Activated CD8-positive, alpha-beta memory T cell treated with anti-CD3 and anti-CD28 coated beads for 4 hours (primary cell): ENCODE results near the gene PIK3C2B.
A peak's percentile ranks its signal among the peaks of the same experiment; 100 is the strongest.

Source experiments
- DNase-seq, 2 donors: peaks; one replicate each; pipeline ENCODE4 v3.0.0-alpha.2; 2020; ENCODE audit warnings: low read depth in 2 of 2

Gene PIK3C2B

DNA sequence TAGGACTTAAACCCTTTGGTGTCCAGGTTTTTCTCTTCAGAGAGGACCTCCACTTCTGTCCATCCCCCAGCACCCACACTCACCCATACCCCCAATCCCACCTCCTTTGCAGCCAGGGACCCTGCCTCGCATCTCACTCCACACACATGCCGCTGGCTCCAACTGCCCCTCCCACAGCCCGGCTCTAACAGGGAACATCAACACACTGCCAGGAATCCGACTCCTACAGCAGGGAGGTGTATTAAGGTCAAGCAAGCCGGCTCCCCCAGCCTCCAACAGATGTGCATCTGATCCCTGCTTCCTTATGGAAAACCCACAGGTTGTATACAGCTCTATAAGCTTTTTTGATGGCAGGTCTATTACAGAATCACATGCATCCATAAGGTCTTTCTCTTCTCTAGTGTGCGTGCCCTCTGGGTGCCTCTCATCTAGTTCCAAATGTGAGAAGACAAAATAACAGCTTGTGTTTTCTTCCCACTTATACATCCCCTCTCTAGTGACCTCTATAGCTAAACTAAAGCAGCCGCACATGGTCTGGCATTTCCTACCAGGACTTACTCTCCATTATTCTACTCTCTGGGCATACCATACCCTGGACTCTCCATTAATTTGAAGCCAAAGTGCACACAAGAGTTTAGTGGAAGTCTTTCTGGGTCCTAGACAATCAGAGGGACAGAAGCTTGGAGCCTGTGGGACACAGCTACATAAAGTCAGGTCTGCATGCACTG lies 16.3 kb downstream of the PIK3C2B start:
- no peak for DNase-seq

DNA sequence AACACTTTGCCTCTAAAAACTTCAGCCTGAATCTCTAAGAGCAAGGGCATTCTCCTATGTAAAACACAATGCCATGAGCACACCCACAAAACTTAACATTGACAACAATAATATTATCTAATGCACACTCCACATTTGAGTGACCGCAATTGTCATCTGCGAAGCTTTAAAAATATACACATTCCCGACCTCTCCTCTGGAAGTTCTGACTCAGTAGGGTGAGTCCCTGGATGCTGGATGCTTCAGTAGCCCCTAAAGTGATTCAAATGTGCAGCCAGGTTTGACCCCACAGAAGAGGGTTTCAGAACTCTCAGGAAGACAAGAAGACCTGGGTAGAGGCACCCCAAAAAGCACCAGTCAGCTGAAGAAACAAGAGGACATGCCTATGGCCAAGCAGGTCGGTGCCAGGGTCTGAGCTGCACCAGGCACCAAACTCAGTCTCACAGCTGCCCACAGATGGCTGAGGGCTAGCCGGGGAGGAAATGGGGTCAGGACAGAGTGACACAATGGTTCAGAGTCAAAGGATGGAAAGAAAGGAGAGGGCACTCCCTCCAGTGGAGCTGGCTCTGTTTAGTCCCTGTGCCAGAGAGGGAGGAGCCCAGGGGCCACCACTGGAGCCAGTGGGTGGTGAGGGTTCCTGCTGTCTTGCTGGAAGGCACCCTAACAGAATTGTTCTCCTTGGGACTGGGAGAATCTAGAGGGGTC lies 17.4 kb downstream of the PIK3C2B start:
- DNase-seq: no peak

DNA sequence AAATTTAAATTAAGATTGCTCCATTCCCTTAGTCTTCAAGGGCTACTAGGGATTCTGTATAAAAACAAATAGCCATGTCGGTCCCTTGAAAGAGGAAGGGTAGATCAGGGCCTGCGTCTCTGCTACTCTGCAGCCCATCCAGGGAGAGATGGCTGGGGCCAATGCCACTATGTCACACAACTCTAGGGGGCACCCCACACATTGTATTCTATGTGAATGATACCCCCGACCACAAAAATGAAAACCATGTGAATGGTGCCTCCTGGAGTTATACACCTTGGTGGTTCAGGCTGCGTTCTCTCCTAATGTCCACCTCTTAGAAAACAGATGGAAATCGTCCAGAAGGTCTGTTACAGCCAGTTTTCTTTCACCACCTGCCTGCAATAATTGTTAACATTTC lies 18.0 kb downstream of the PIK3C2B start:
- no peak for DNase-seq

DNA sequence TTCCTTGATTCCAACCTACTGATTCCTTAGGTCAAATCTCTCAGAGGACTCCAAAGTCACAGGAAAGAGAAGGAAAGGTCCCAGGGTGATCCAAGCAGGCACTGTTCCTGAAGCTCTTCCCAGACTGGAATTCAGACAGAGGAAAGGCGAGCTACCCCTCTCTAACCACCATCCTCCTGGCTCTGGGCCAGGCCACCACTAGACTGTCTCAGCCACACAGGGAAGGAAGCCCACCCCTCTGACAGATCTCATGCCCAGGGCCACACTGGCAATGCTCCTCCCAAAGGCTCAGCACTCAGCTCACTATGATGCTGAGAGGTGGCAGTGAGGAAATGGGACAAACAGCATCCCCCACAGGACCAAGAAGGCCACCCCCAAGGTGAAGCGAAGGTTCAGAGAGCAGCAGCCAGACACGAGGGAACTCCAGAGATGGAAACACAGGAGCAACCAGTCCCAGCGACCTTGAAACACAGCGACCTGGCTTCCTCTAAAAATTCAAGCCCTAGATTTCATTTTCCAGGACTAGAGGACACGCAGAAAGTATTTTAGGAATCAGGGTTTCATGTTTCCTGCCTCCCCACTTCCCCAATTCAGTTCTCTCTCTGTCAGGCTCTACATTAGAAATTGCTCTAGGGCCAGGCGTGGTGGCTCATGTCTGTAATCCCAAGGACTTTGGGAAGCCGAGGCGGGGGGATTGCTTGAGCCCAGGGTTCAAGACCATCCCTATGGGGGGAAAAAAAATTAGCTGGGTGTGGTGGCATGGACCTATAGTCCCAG lies 18.8 kb downstream of the PIK3C2B start:
- no peak for DNase-seq

DNA sequence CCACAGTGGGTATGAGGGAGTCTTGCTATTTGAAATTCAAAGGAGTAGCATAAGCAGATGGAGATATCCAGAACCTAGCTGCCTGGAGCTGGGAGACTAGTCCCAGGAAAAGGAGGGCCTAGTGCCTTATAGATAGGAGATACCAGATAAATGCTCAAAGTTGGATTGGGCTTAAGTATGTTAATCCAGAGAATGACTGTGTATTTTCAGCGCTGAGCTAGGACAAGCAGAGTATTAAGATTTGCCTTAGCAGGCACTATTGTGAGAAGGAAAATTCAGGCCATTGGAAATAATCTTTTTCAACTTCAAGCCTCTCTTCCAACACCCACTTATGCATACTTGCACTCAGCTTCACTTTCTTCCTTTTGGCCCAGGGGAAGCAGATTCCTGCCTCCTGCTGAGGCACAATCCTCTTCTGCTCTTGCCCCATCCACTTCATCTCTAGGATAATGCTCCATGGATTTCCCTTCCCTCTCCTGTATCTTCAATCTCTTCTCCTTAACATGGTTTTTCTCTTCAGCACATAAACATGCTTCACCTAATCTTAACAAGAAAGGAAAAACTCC lies 21.1 kb downstream of the PIK3C2B start:
- DNase-seq: no peak

GRCh38 chr1:204472660-204473059 lies 21.9 kb downstream of the PIK3C2B start:
- no peak for DNase-seq

- no peak for DNase-seq
These were observed 22.9 kb downstream of the PIK3C2B start for GRCh38 chr1:204471687-204472086.

GRCh38 chr1:204469304-204469703 lies 25.3 kb downstream of the PIK3C2B start:
- no peak for DNase-seq

- no peak for DNase-seq
These were observed 25.8 kb downstream of the PIK3C2B start for GRCh38 chr1:204468766-204469302.

DNA sequence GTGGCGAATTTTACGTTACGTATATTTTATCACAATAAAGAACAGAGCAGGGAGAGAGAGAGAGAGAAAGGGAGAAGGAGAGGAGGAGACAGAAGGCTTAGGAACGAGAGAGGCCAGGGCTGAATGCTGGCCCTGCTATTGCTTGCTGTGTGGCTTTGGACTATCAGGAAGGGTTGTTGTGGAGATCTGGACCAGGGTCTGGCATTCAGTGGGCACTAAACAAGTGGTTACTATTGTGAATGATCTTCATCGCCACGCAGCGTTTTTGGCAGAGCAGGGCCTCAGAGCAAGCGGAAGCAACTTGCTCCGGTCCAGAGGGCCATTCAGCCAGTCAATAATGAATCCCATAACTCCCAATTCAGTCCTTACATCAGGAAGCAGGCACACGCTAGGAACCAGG lies 26.4 kb downstream of the PIK3C2B start:
- no peak for DNase-seq

- DNase-seq: no peak
These were observed 27.9 kb downstream of the PIK3C2B start for GRCh38 chr1:204466416-204467405.

DNA sequence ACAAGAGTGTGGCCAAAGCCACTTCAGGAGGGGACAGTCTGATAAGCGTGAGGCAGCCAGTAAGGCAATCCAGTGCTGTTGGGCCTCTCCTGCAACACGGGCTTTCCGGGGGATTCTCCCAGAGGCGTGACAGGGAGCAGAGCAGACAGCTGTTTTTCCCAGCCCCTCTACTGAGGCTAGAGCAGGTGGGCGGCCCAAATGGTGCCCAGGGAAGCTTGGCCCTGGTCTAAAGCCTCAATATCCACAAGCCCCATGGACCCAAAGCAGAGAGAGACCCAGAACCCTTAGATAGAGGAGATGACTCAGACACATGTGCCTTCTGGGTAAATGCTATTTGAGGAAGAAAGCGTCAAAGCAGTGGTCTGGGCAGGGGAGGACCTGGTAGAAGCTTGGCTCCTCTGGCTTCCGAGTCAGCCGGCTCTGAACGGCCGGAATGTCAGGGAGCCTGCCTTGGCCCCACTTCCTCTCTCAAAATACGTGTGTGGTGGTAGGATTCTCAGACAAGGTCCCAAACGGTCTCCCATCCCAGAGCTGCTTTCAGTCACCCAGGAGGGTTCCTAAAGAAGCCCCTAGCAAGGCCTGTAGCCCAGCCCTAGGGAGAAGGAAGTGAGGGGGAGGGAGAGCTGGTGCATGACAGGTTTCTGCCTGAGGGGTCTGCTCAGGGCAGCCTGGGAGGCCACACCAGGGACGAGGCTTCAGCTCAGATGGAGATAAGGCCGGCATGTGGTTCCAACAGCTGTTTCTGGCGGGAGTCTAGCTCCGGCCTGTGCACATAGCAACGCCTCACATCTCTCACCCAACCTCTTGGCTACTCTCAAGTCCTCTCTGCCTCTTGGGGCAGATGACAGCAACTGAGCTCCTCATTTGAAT lies 28.8 kb downstream of the PIK3C2B start:
- DNase-seq: no peak

DNA sequence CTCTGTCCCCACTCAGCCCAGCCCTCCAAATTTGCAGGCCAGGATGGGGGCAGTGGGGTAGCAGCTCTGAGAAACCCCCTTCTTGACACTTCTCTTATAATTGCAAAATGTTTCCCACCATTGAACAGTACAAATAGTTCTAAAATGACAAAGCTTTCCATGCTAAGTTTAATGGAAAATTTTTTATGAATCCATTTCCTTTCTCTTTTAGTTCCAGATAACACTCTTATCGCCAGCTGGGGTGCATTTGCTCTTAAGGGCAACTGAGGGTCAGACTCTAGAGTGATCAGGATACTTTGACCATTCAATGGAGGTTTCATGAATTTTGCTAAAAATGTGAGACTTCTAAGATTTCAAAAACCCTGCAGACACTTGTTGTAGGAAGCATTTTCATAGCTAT lies 29.9 kb downstream of the PIK3C2B start:
- no peak for DNase-seq

DNA sequence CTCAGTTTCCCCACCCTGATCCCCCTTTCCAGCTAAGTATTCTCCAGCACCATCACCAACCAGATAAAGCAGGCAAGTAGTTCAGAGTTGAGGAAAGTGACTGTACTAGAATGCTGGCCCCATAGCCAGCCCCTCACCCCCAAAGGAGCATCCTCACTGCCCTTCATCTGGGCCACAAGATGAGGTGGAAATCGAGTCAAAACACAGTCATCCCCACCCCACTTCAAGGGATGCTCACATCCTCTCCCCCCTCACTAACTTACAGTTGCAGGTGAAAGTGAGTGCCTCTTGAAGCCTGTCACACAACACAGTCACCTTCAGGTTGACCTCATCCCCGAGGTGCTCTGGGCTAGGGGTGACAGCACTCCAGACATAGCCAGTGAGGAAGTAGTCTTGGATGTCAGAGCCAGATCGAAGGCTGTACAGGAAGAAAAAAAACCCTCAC lies 30.4 kb downstream of the PIK3C2B start:
- DNase-seq: no peak

GRCh38 chr1:204463125-204464060 lies 31.2 kb downstream of the PIK3C2B start:
- DNase-seq: no peak

- DNase-seq: no peak
These were observed 32.4 kb downstream of the PIK3C2B start for GRCh38 chr1:204462229-204462561.

DNA sequence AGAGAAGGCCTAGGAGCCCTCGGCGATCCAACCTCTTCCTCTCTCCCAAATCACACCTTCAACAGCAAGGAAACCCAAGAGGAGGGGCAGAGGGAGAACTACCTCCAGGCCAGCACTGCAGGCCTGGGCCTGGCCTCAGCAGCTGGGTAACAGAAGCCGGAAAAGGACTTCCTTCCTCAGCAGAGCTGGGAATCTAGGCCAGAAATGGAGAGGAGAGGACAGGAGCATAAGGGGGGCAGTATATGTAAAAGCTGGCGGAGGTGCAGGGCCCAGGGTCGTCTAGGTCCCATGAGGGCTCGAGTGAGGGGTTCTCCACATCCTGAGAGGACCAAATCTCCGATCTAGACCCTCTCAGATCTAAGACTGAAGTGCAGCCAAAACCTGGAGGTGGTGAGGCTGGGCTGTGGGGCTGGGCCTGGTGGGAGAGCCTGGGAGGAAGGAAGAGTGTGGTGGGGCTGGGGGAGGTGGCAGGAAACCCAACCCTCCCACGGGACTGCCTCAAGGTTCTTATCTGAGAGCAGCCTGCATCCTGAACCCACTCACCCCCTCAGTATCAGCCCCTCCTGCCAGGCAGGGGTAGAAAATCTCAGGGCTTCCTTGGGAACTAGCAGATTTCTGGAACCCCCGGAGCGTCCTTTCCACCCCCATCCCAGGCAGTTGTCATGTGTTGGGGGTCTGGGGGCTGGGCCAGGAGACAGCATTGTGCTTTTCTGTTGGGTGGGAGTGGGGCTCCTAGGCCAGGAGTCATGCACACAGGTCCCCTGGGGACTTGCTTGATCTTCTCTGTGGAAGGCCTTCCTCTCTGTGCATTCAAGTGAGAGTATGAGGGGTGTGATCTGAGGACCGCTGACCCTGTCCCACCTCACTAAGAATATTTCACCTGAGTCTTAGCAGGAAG lies 33.0 kb downstream of the PIK3C2B start:
- DNase-seq: peak; percentile 2 to 28

DNA sequence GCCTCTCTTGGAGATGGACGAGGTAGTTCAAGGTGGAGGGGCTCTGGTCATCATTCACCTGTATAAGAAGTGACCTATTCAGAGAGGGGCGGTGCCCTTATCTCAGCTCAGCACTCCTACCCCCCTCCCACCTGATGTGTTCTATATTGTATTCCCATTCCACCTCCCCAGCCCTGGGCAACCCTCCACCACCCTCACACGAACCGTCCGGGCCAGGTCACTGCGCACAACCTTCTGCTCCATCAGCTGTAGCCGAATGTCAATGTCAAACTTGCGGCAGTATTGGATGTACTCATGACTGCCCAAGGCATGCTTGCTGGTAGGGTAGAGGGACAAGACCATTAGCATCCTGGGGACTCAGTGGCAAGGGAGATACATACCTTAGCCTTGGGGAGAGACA lies 34.3 kb downstream of the PIK3C2B start:
- no peak for DNase-seq
